SK-N-SH treated with all-trans-retinoic acid at 6 μM for 48 hours (cell line): Measurements from ENCODE around the gene ERH.

Experiments used
- ATAC-seq: fragments of 200-7000 bp; cut with Tn5 transposase; 3 replicates; pipeline ENCODE4 v1.9.1; 2020; ENCODE audit warnings: mild to moderate bottlenecking, moderate library complexity
- BACH2 ChIP-seq: fragments of 250-450 bp; sonication (Bioruptor Pico); IDR thresholded peaks from 2 replicates; pipeline ENCODE4 v1.9.0; 2021; ENCODE audit warnings: mild to moderate bottlenecking, borderline replicate concordance
- CREB5 ChIP-seq: fragments of 250-450 bp; sonication (Bioruptor Pico); IDR thresholded peaks from 2 replicates; pipeline ENCODE4 v1.5.1; 2020; ENCODE audit warnings: low read depth, mild to moderate bottlenecking, moderate library complexity
- CSDC2 ChIP-seq: fragments of 250-450 bp; sonication (Bioruptor Pico); IDR thresholded peaks from 2 replicates; pipeline ENCODE4 v1.5.0; 2020; ENCODE audit warnings: mild to moderate bottlenecking, moderate library complexity
- CSRNP3 ChIP-seq: fragments of 250-450 bp; sonication (Bioruptor Pico); IDR thresholded peaks from 2 replicates; pipeline ENCODE4 v1.5.1; 2021; ENCODE audit warnings: mild to moderate bottlenecking, moderate library complexity
- ESRRG ChIP-seq: fragments of 250-450 bp; sonication (Bioruptor Pico); IDR thresholded peaks from 2 replicates; pipeline ENCODE4 v1.6.1; 2021; ENCODE audit warnings: mild to moderate bottlenecking
- GLIS3 ChIP-seq: fragments of 250-450 bp; sonication (Bioruptor Pico); IDR thresholded peaks from 2 replicates; pipeline ENCODE4 v1.5.0; 2020; ENCODE audit warnings: mild to moderate bottlenecking, moderate library complexity
- ISL1 ChIP-seq: fragments of 250-450 bp; sonication (Bioruptor Pico); IDR thresholded peaks from 2 replicates; pipeline ENCODE4 v2.1.2; 2022; ENCODE audit warnings: mild to moderate bottlenecking, moderate library complexity
- OSR1 ChIP-seq: fragments of 250-450 bp; sonication (Bioruptor Pico); IDR thresholded peaks from 2 replicates; pipeline ENCODE4 v1.8.0; 2022; ENCODE audit warnings: moderate library complexity, mild to moderate bottlenecking, inconsistent platforms
- PATZ1 ChIP-seq: fragments of 250-450 bp; sonication (Bioruptor Pico); IDR thresholded peaks from 2 replicates; pipeline ENCODE4 v1.8.0; 2020; ENCODE audit warnings: mild to moderate bottlenecking, moderate library complexity, borderline replicate concordance
- PPARA ChIP-seq: fragments of 250-450 bp; sonication (Bioruptor Pico); IDR thresholded peaks from 2 replicates; pipeline ENCODE4 v1.5.0; 2020; ENCODE audit warnings: mild to moderate bottlenecking, borderline replicate concordance
- SNAI2 ChIP-seq: fragments of 250-450 bp; sonication (Bioruptor Pico); IDR thresholded peaks from 2 replicates; pipeline ENCODE4 v1.5.0; 2020; ENCODE audit warnings: mild to moderate bottlenecking, moderate library complexity
- TCF4 ChIP-seq: fragments of 250-450 bp; sonication (Bioruptor Pico); IDR thresholded peaks from 2 replicates; pipeline ENCODE4 v1.8.0; 2021; ENCODE audit warnings: mild to moderate bottlenecking, moderate library complexity, borderline replicate concordance
- TOX ChIP-seq: fragments of 250-450 bp; sonication (Bioruptor Pico); IDR thresholded peaks from 2 replicates; pipeline ENCODE4 v1.8.0; 2021; ENCODE audit warnings: mild to moderate bottlenecking, moderate library complexity, borderline replicate concordance
- TSHZ2 ChIP-seq: fragments of 250-450 bp; sonication (Bioruptor Pico); IDR thresholded peaks from 2 replicates; pipeline ENCODE4 v1.5.0; 2020; ENCODE audit warnings: mild to moderate bottlenecking, moderate library complexity
- ZC3H10 ChIP-seq: fragments of 250-450 bp; sonication (Bioruptor Pico); IDR thresholded peaks from 2 replicates; pipeline ENCODE4 v1.5.1; 2021; ENCODE audit warnings: mild to moderate bottlenecking, moderate library complexity
- ZFP3 ChIP-seq: fragments of 250-450 bp; sonication (Bioruptor Pico); IDR thresholded peaks from 2 replicates; pipeline ENCODE4 v1.5.0; 2020; ENCODE audit warnings: mild to moderate bottlenecking, moderate library complexity
- ZFP30 ChIP-seq: fragments of 450-650 bp; formaldehyde crosslinking; IDR thresholded peaks from 2 replicates; pipeline ENCODE4 v1.5.0; 2022; ENCODE audit warnings: mild to moderate bottlenecking, moderate library complexity
- ZNF565 ChIP-seq: fragments of 450-650 bp; formaldehyde crosslinking; conservative IDR thresholded peaks from 2 replicates; pipeline ENCODE4 v1.5.0; 2020; ENCODE audit warnings: low read depth, mild to moderate bottlenecking, moderate library complexity
- ZNF8 ChIP-seq: fragments of 450-650 bp; formaldehyde crosslinking; IDR thresholded peaks from 2 replicates; pipeline ENCODE4 v1.5.0; 2020; ENCODE audit warnings: mild to moderate bottlenecking, moderate library complexity

Gene ERH

GRCh38 chr14:69339426-69339825 lies 58.7 kb downstream of the ERH start:
- TF ChIP-seq ZNF565 (CRISPR knock-in tag) (no peak), CREB5 (no peak), CSDC2 (CRISPR knock-in tag) (no peak), OSR1 (CRISPR knock-in tag) (no peak)
- ATAC-seq = no peak

GRCh38 chr14:69337984-69338383 lies 60.1 kb downstream of the ERH start:
- ATAC-seq = no peak
- no peak for TF ChIP-seq ZNF565 (CRISPR knock-in tag)
- TF ChIP-seq OSR1 (CRISPR knock-in tag) = no peak
- TF ChIP-seq BACH2 (CRISPR knock-in tag) = no peak
- no peak for TF ChIP-seq GLIS3 (CRISPR knock-in tag)
- no peak for TF ChIP-seq TCF4 (CRISPR knock-in tag)
- no peak for TF ChIP-seq CREB5
- no peak for TF ChIP-seq SNAI2 (CRISPR knock-in tag)
- TF ChIP-seq PATZ1 = no peak
- no peak for TF ChIP-seq ESRRG (CRISPR knock-in tag)
- no peak for TF ChIP-seq ZFP3
- TF ChIP-seq TSHZ2 (CRISPR knock-in tag) = no peak
- no peak for TF ChIP-seq TOX (CRISPR knock-in tag)
- TF ChIP-seq CSDC2 (CRISPR knock-in tag) = no peak
- TF ChIP-seq ZC3H10 (CRISPR knock-in tag) = no peak
- TF ChIP-seq CSRNP3 (CRISPR knock-in tag) = no peak
- TF ChIP-seq ISL1 (CRISPR knock-in tag) = no peak
- TF ChIP-seq ZNF8 (CRISPR knock-in tag) = no peak
- TF ChIP-seq ZFP30 (CRISPR knock-in tag) = no peak

GRCh38 chr14:69335371-69335771 lies 62.7 kb downstream of the ERH start:
- TF ChIP-seq ESRRG (CRISPR knock-in tag) (no peak), OSR1 (CRISPR knock-in tag) (no peak), PPARA (CRISPR knock-in tag) (no peak), CREB5 (no peak), CSRNP3 (CRISPR knock-in tag) (no peak)
- ATAC-seq = no peak
